K562 (cell line): ENCODE measurements around the gene COL11A2. TPM values are rescaled to one million over a fixed set of nuclear protein-coding genes. Genes with fewer than 3 reads are reported as not detected.

Experiments
- ATAC-seq: fragments of 200-7000 bp; cut with Tn5 transposase; 3 replicates; pipeline ENCODE4 v1.9.1; 2020; ENCODE audit warnings: moderate library complexity
- BruUV-seq: library from RNA; stranded (reverse); fragments of 400-500 nt; replicated peaks from 2 replicates; lab custom pipeline; 2021; lab: Mats Ljungman, UMichigan
- CTCF ChIA-PET: fragments of 300-600 bp; formaldehyde crosslinking; extraction: SDS; loops from one replicate; lab custom pipeline; 2021; ENCODE audit warnings: low intra/inter-chr PET ratio; lab: Yijun Ruan, JAX
- POLR2A ChIA-PET: fragments of 300-600, 350-650 bp; sonication (Branson Sonifier 250); formaldehyde crosslinking; extraction: SDS; loops from one replicate; lab custom pipeline; 2021; ENCODE audit warnings: antibody characterized with exemption, inconsistent platforms; lab: Yijun Ruan, JAX
- DNase-seq, 4 experiments: peaks; one replicate each; pipeline versions ENCODE4 v3.0.0 to v3.0.0-alpha.2; 2011 to 2018; ENCODE audit warnings: low spot score in 3 of 4, mixed read lengths in 3 of 4; ENCODE audit errors: extremely low read depth in 1 of 4
- FAIRE-seq: peaks from 2 replicates; lab custom pipeline; 2011; peaks lifted over from hg19 to GRCh38; lab: Jason Lieb, UNC
- H2AFZ ChIP-seq: 2 replicates; pipeline ENCODE4 v1.6.0; 2011; ENCODE audit warnings: low read depth, low read length, control low read depth, inconsistent platforms
- H3K27ac ChIP-seq: fragments of 200-600 bp; 3 replicates; pipeline ENCODE4 v1.8.0; 2011; ENCODE audit warnings: low read depth, mild to moderate bottlenecking, control low read depth, inconsistent platforms, low read length, moderate library complexity, mixed read lengths; ENCODE audit errors: extremely low read depth
- H3K27me3 ChIP-seq, 2 experiments: fragments of 300-600 bp in 1 of 2; 2 replicates in 1 of 2; 3 replicates in 1 of 2; pipeline versions ENCODE4 v1.6.0 to v1.8.0; 2011; ENCODE audit warnings: inconsistent platforms in 2 of 2, low read length in 2 of 2, mild to moderate bottlenecking in 1 of 2, mixed read lengths in 1 of 2, moderate library complexity in 1 of 2; ENCODE audit not compliant: control insufficient read depth in 2 of 2, insufficient read depth in 2 of 2
- H3K36me3 ChIP-seq: fragments of 300-600 bp; 3 replicates; pipeline ENCODE4 v1.8.0; 2011; ENCODE audit warnings: mild to moderate bottlenecking, low read length, inconsistent platforms; ENCODE audit not compliant: control insufficient read depth, insufficient read depth
- H3K4me1 ChIP-seq, 2 experiments: fragments of 200-600 bp in 1 of 2; replicated peaks in 1 of 2; 2 replicates in 1 of 2; 3 replicates in 1 of 2; pipeline versions ENCODE4 v1.5.1 to v1.8.0; 2011; ENCODE audit warnings: inconsistent platforms in 2 of 2, low read length in 2 of 2, mild to moderate bottlenecking in 1 of 2, mixed read lengths in 1 of 2, moderate library complexity in 1 of 2; ENCODE audit not compliant: control insufficient read depth in 2 of 2, insufficient read depth in 2 of 2
- H3K4me2 ChIP-seq: 2 replicates; pipeline ENCODE4 v1.6.1; 2011; ENCODE audit warnings: low read length, control low read depth, inconsistent platforms, mixed read lengths; ENCODE audit not compliant: insufficient read depth
- H3K4me3 ChIP-seq: fragments of 200-600 bp; sonication (generic), shearing (Covaris generic); 2 replicates; pipeline ENCODE4 v1.5.1; 2016; ENCODE audit warnings: control low read depth, inconsistent platforms
- H3K79me2 ChIP-seq: fragments of 200-600 bp; 3 replicates; pipeline ENCODE4 v1.8.0; 2011; ENCODE audit warnings: low read length, inconsistent platforms; ENCODE audit not compliant: control insufficient read depth, insufficient read depth
- H3K9ac ChIP-seq, 2 experiments: 2 replicates each; pipeline versions ENCODE4 v1.6.0 to v1.6.1; 2011; ENCODE audit warnings: low read depth in 2 of 2, low read length in 2 of 2, control low read depth in 1 of 2, inconsistent platforms in 1 of 2, mild to moderate bottlenecking in 1 of 2, mixed read lengths in 1 of 2; ENCODE audit not compliant: insufficient read depth in 1 of 2
- H3K9me1 ChIP-seq: one replicate; pipeline ENCODE4 v1.6.0; 2011; ENCODE audit warnings: inconsistent platforms, mild to moderate bottlenecking, low read length, moderate library complexity; ENCODE audit not compliant: control insufficient read depth, insufficient read depth
- H3K9me3 ChIP-seq: replicated peaks from 2 replicates; pipeline ENCODE4 v1.5.1; 2011; ENCODE audit warnings: low read depth, low read length, inconsistent platforms; ENCODE audit not compliant: control insufficient read depth, insufficient read depth
- H4K20me1 ChIP-seq: replicated peaks from 2 replicates; pipeline ENCODE4 v1.6.1; 2011; ENCODE audit warnings: low read length, inconsistent platforms, mixed read lengths; ENCODE audit not compliant: control insufficient read depth, insufficient read depth
- EGR1 ChIP-seq: fragments of 450-650 bp; conservative IDR thresholded peaks from 2 replicates; pipeline ENCODE4 v1.6.1; 2017; ENCODE audit warnings: mild to moderate bottlenecking
- GTF2B ChIP-seq: IDR thresholded peaks from 2 replicates; pipeline ENCODE4 v1.6.1; 2011; ENCODE audit not compliant: insufficient read length; ENCODE audit errors: extremely low read depth
- HOMEZ ChIP-seq: fragments of 250-450 bp; sonication (Bioruptor Pico); IDR thresholded peaks from 2 replicates; pipeline ENCODE4 v1.4.0; 2020; ENCODE audit warnings: mild to moderate bottlenecking, moderate library complexity
- MAFF ChIP-seq: IDR thresholded peaks from 2 replicates; pipeline ENCODE4 v1.6.1; 2012; ENCODE audit warnings: low read length, improper control_type of control experiment
- PCBP2 ChIP-seq: fragments of 200-400 bp; formaldehyde crosslinking; IDR thresholded peaks from 2 replicates; pipeline ENCODE4 v1.6.1; 2018; ENCODE audit warnings: low read length, low read depth, mild to moderate bottlenecking, moderate library complexity; ENCODE audit not compliant: poor library complexity, severe bottlenecking
- WGBS: fragments of 100-300 bp; shearing (Covaris generic); methylation state at CpG from one replicate; pipeline ENCODE4 v1.1.6; 2016; ENCODE audit warnings: low coverage, mixed read lengths; ENCODE audit not compliant: insufficient coverage; ENCODE audit errors: missing lambda C conversion rate; 5-methylcytosine and 5-hydroxymethylcytosine counted together
- in situ Hi-C: fragments of 300-500 bp; cut with MboI; formaldehyde crosslinking; loops from 4 replicates; pipeline ENCODE4 v1.15.0; 2018; ENCODE audit warnings: inconsistent platforms, mixed read lengths
- intact Hi-C: fragments of 100-400 bp; cut with micrococcal nuclease; formaldehyde crosslinking; loops from 2 replicates; pipeline ENCODE4 v1.14.2; 2022
- polyA plus RNA-seq, 8 experiments: library from polyadenylated mRNA; depleted of rRNA in 4 of 8; stranded (reverse) in 5 of 8; unstranded in 3 of 8; fragments of >200 nt; fragmentation: Nextera tagmentation in 2 of 8; fragmentation: Illumina TruSeq in 1 of 8; extraction: Ambion mirVana in 2 of 8; extraction: Trizol in 1 of 8; gene quantifications; 2 replicates each; pipeline versions ENCODE4 v1.2.1 to v1.2.3, GENCODE V29; 2011 to 2014; ENCODE audit warnings: inconsistent platforms in 1 of 8, missing spikeins in 1 of 8
- total RNA-seq, 7 experiments: library from RNA; depleted of rRNA in 6 of 7; stranded (reverse); fragments of >200 nt in 6 of 7; fragmentation: Illumina TruSeq in 2 of 7; extraction: Trizol in 2 of 7; gene quantifications; 2 replicates each; pipeline versions ENCODE4 v1.2.1 to v1.2.3, GENCODE V29; 2011 to 2021; ENCODE audit warnings: low replicate concordance in 1 of 7

COL11A2 gene
- total and polyA plus RNA-seq, 9 of the 15 experiments (the other 6 are each of a cell fraction or from before 2014, with no cell fraction given), result 0.04 to 0.35 (median 0.09) TPM; not detected in 1

- Histone ChIP-seq H4K20me1 (no peaks in the 10 kb centered on the region), H3K36me3 (no peaks in the 10 kb centered on the region), H3K27me3 (peaks cover 27 to 33% of the 10 kb centered on the region in 2 experiments; a peak in 4 of 5 replicates), H3K79me2 (no peaks in the 10 kb centered on the region), H3K27ac (no peak overlapping the region), H3K4me2 (no peak overlapping the region), H3K4me1 (peaks cover 0 to 18% of the 10 kb centered on the region in 2 experiments; a peak in 3 of 5 replicates)
- 7% methylated on average over 1 of the region's 1 CpG for WGBS
- BruUV-seq, result no TSS peak
- POLR2A ChIA-PET, result no interaction called here
- no peak for DNase-seq
- intact Hi-C loops, result no loop called here
- ATAC-seq, result no peak
- TF ChIP-seq MAFF (no peak), EGR1 (peak; percentile 59; the same call in 1 of the 2 replicates)
- TF ChIP-seq, all 486 proteins: peak for 1
- in situ Hi-C loops, result no loop called here
- Histone ChIP-seq H3K9ac (no peak overlapping the region), H3K9me1 (no peaks in the 10 kb centered on the region), H2AFZ (no peak overlapping the region), H3K9me3 (peaks cover 12% of the 10 kb centered on the region), H3K4me3 (no peak overlapping the region)
- no peak for FAIRE-seq
- CTCF ChIA-PET, result no interaction called here
These were observed 4.5 kb downstream of the COL11A2 start for GRCh38 chr6:33187809-33188208.

- no peak overlapping the region for H3K27ac ChIP-seq
- WGBS, result 4% methylated on average over 4 of the region's 4 CpGs
- TF ChIP-seq GTF2B (no peak), PCBP2 (no peak), HOMEZ (CRISPR knock-in tag) (no peak)
- TF ChIP-seq, all 486 proteins: peak for 0
- H3K36me3 ChIP-seq, result no peaks in the 10 kb centered on the region
- peaks cover 0 to 4% of the 10 kb centered on the region in 2 experiments; a peak in 3 of 5 replicates for H3K4me1 ChIP-seq
- H3K9me1 ChIP-seq, result no peaks in the 10 kb centered on the region
- ATAC-seq (no peak), DNase-seq (no peak), FAIRE-seq (no peak)
- intact Hi-C loops, result no loop called here
- in situ Hi-C loops, result no loop called here
- H3K4me2 ChIP-seq, result no peak overlapping the region
- no peak overlapping the region for H2AFZ ChIP-seq
- H3K9ac ChIP-seq, result no peak overlapping the region
- no peaks in the 10 kb centered on the region for H3K79me2 ChIP-seq
- ChIA-PET POLR2A (interaction anchor here (0.6 kb wide), 1 partner anchor 215 kb away, joined by 4 read pairs; no protein-coding TSS in a partner anchor), CTCF (no interaction called here)
- no peak overlapping the region for H3K4me3 ChIP-seq
- H3K27me3 ChIP-seq, result peaks cover 16 to 22% of the 10 kb centered on the region in 2 experiments; a peak in 4 of 5 replicates
- H3K9me3 ChIP-seq, result peaks cover 13% of the 10 kb centered on the region
- H4K20me1 ChIP-seq, result no peaks in the 10 kb centered on the region
- BruUV-seq, result no TSS peak
These were observed 6.5 kb downstream of the COL11A2 start for GRCh38 chr6:33185654-33186187.
